H9 (cell line): ENCODE data around the gene CAMTA1. TPM values are rescaled to one million over a fixed set of nuclear protein-coding genes. Genes with fewer than 3 reads are reported as not detected.

Source experiments
- DNase-seq: peaks from one replicate; pipeline ENCODE4 v3.0.0-alpha.2; 2017
- H2AFZ ChIP-seq: one replicate; pipeline ENCODE4 v1.6.1; 2013; ENCODE audit warnings: mild to moderate bottlenecking, low read length, control low read depth, moderate library complexity
- H2AK5ac ChIP-seq: 2 replicates; pipeline ENCODE4 v1.6.1; 2013; ENCODE audit warnings: low read length, control low read depth, mixed read lengths; ENCODE audit not compliant: insufficient read length
- H2BK120ac ChIP-seq: one replicate; pipeline ENCODE4 v1.6.1; 2013; ENCODE audit warnings: low read depth, mild to moderate bottlenecking, low read length, control low read depth, inconsistent platforms; ENCODE audit not compliant: poor library complexity, severe bottlenecking
- H2BK12ac ChIP-seq: 2 replicates; pipeline ENCODE4 v1.6.1; 2013; ENCODE audit warnings: low read length, control low read depth, mixed read lengths, low read depth; ENCODE audit not compliant: insufficient read length
- H2BK15ac ChIP-seq: 2 replicates; pipeline ENCODE4 v1.6.1; 2013; ENCODE audit warnings: low read depth, low read length, control low read depth
- H2BK20ac ChIP-seq: one replicate; pipeline ENCODE4 v1.6.1; 2013; ENCODE audit warnings: low read depth, mild to moderate bottlenecking, low read length, control low read depth, inconsistent platforms; ENCODE audit not compliant: poor library complexity, severe bottlenecking
- H2BK5ac ChIP-seq: 2 replicates; pipeline ENCODE4 v1.6.1; 2013; ENCODE audit warnings: low read length, control low read depth, mixed read lengths; ENCODE audit not compliant: insufficient read length
- H3K14ac ChIP-seq: 2 replicates; pipeline ENCODE4 v1.6.1; 2013; ENCODE audit warnings: low read length, control low read depth; ENCODE audit not compliant: insufficient read depth
- H3K18ac ChIP-seq: 2 replicates; pipeline ENCODE4 v1.6.1; 2013; ENCODE audit warnings: low read depth, mild to moderate bottlenecking, mixed read lengths, low read length, control low read depth; ENCODE audit not compliant: insufficient read length
- H3K23ac ChIP-seq: 2 replicates; pipeline ENCODE4 v1.6.1; 2013; ENCODE audit warnings: low read length, control low read depth, mixed read lengths, low read depth; ENCODE audit not compliant: insufficient read length
- H3K23me2 ChIP-seq: 2 replicates; pipeline ENCODE4 v1.6.1; 2013; ENCODE audit warnings: low read depth, mild to moderate bottlenecking, mixed read lengths, low read length, control low read depth; ENCODE audit not compliant: insufficient read length, poor library complexity, severe bottlenecking
- H3K27ac ChIP-seq: 2 replicates; pipeline ENCODE4 v1.5.1; 2013; ENCODE audit warnings: low read length, control low read depth, mixed read lengths, low read depth; ENCODE audit not compliant: insufficient read length
- H3K27me3 ChIP-seq: 2 replicates; pipeline ENCODE4 v1.6.1; 2013; ENCODE audit warnings: low read length, control low read depth, inconsistent platforms; ENCODE audit not compliant: insufficient read depth
- H3K4ac ChIP-seq: 2 replicates; pipeline ENCODE4 v1.6.1; 2013; ENCODE audit warnings: low read depth, mild to moderate bottlenecking, control low read depth, inconsistent platforms, low read length, moderate library complexity
- H3K4me1 ChIP-seq: 2 replicates; pipeline ENCODE4 v1.6.1; 2013; ENCODE audit warnings: low read length, control low read depth, inconsistent platforms; ENCODE audit not compliant: insufficient read depth
- H3K4me2 ChIP-seq: 2 replicates; pipeline ENCODE4 v1.6.1; 2013; ENCODE audit warnings: low read length, control low read depth, mixed read lengths; ENCODE audit not compliant: insufficient read length, insufficient read depth
- H3K56ac ChIP-seq: 2 replicates; pipeline ENCODE4 v1.6.1; 2013; ENCODE audit warnings: low read depth, mild to moderate bottlenecking, mixed read lengths, low read length, control low read depth; ENCODE audit not compliant: insufficient read length
- H3K79me1 ChIP-seq: 2 replicates; pipeline ENCODE4 v1.6.1; 2013; ENCODE audit warnings: low read depth, mild to moderate bottlenecking, moderate library complexity, low read length, control low read depth, inconsistent platforms; ENCODE audit not compliant: insufficient read depth, poor library complexity, severe bottlenecking
- H3K79me2 ChIP-seq: 2 replicates; pipeline ENCODE4 v1.6.1; 2013; ENCODE audit warnings: low read length, control low read depth, inconsistent platforms; ENCODE audit not compliant: insufficient read depth
- H3K9ac ChIP-seq: 2 replicates; pipeline ENCODE4 v1.6.1; 2013; ENCODE audit warnings: low read length, control low read depth, mixed read lengths; ENCODE audit not compliant: insufficient read length; ENCODE audit errors: extremely low read depth
- H3K9me3 ChIP-seq: one replicate; pipeline ENCODE4 v1.6.1; 2013; ENCODE audit warnings: low read depth, low read length, inconsistent platforms; ENCODE audit not compliant: control insufficient read depth
- H3T11ph ChIP-seq: one replicate; pipeline ENCODE4 v1.6.1; 2013; ENCODE audit warnings: mild to moderate bottlenecking, low read length, control low read depth, inconsistent platforms
- H4K20me1 ChIP-seq: one replicate; pipeline ENCODE4 v1.6.1; 2013; ENCODE audit not compliant: control insufficient read depth, insufficient read length, insufficient read depth
- H4K5ac ChIP-seq: 2 replicates; pipeline ENCODE4 v1.6.1; 2013; ENCODE audit warnings: low read depth, mild to moderate bottlenecking, mixed read lengths, low read length, control low read depth; ENCODE audit not compliant: insufficient read length
- H4K8ac ChIP-seq: replicated peaks from 2 replicates; pipeline ENCODE4 v1.6.1; 2013; ENCODE audit warnings: low read length, control low read depth, mixed read lengths, low read depth; ENCODE audit not compliant: insufficient read length
- H4K91ac ChIP-seq: 2 replicates; pipeline ENCODE4 v1.6.1; 2013; ENCODE audit warnings: low read depth, mild to moderate bottlenecking, moderate library complexity, mixed read lengths, low read length, control low read depth; ENCODE audit not compliant: insufficient read length
- H3K27ac Mint-ChIP-seq, 3 experiments: 2 replicates in 2 of 3; 3 replicates in 1 of 3; pipeline ENCODE4 v1.8.0; 2020 to 2021; ENCODE audit warnings: mixed read lengths in 3 of 3, mild to moderate bottlenecking in 1 of 3, moderate library complexity in 1 of 3
- H3K27me3 Mint-ChIP-seq: 2 replicates; pipeline ENCODE4 v1.8.0; 2021; ENCODE audit warnings: low read depth, mild to moderate bottlenecking, moderate library complexity, mixed read lengths
- H3K36me3 Mint-ChIP-seq, 3 experiments: 2 replicates in 2 of 3; 3 replicates in 1 of 3; pipeline ENCODE4 v1.8.0; 2020 to 2021; ENCODE audit warnings: low read depth in 3 of 3, mixed read lengths in 3 of 3; ENCODE audit not compliant: insufficient read depth in 1 of 3
- H3K4me1 Mint-ChIP-seq, 2 experiments: 2 replicates each; pipeline ENCODE4 v1.8.0; 2020; ENCODE audit warnings: mixed read lengths in 2 of 2
- H3K4me3 Mint-ChIP-seq, 2 experiments: 2 replicates in 1 of 2; 3 replicates in 1 of 2; pipeline ENCODE4 v1.8.0; 2020 to 2021; ENCODE audit warnings: mild to moderate bottlenecking in 2 of 2, mixed read lengths in 2 of 2, moderate library complexity in 1 of 2
- H3K9me3 Mint-ChIP-seq, 2 experiments: 2 replicates in 1 of 2; 3 replicates in 1 of 2; pipeline ENCODE4 v1.8.0; 2020; ENCODE audit warnings: mild to moderate bottlenecking in 2 of 2, mixed read lengths in 2 of 2, moderate library complexity in 1 of 2
- CTCF ChIP-seq: fragments of 200-600 bp; sonication (generic); conservative IDR thresholded peaks from 3 replicates; pipeline ENCODE4 v1.8.0; 2021; ENCODE audit warnings: antibody characterized with exemption, mild to moderate bottlenecking
- WGBS: extraction: QIAGEN DNeasy Blood & Tissue Kit; methylation state at CpG from one replicate; pipeline ENCODE4 v1.1.7; 2013; ENCODE audit warnings: missing lambda C conversion rate, low lambda C conversion rate, mixed read lengths; ENCODE audit not compliant: insufficient read length; ENCODE audit errors: extremely low coverage; 5-methylcytosine and 5-hydroxymethylcytosine counted together
- total RNA-seq: library from RNA; stranded (reverse); gene quantifications from 2 replicates; pipeline ENCODE4 v1.2.1, GENCODE V29; 2021

Gene CAMTA1
- total RNA-seq, 1 experiment from 2014 or later = 115 TPM

- peak; percentile 14 for DNase-seq
- no peak overlapping the region for H2BK5ac ChIP-seq
- no peak overlapping the region for H3K4me3 Mint-ChIP-seq
- no CpG with 5 or more reads among the region's 20 CpGs for WGBS
- H3K27me3 Mint-ChIP-seq = no peaks in the 10 kb centered on the region; the same call in 1 of the 2 replicates
- H3K56ac ChIP-seq = no peak overlapping the region
- no peak for TF ChIP-seq CTCF
- H3K36me3 Mint-ChIP-seq = no peaks in the 10 kb centered on the region
- no peaks in the 10 kb centered on the region for H3K27me3 ChIP-seq
- H3K4me1 Mint-ChIP-seq = peaks cover 17 to 34% of the 10 kb centered on the region in 2 experiments
- H2BK15ac ChIP-seq = no peak overlapping the region
- H3T11ph ChIP-seq = no peak overlapping the region
- H2BK120ac ChIP-seq = no peak overlapping the region
- H3K4ac ChIP-seq = no peak overlapping the region
- no peaks in the 10 kb centered on the region for H3K79me1 ChIP-seq
- no peak overlapping the region for H3K18ac ChIP-seq
- H4K91ac ChIP-seq = no peak overlapping the region
- H3K23ac ChIP-seq = no peak overlapping the region
- no peaks in the 10 kb centered on the region for H3K9me3 Mint-ChIP-seq
- no peak overlapping the region for H3K4me2 ChIP-seq
- H3K4me1 ChIP-seq = no peaks in the 10 kb centered on the region
- no peak overlapping the region for H4K5ac ChIP-seq
- no peak overlapping the region for H4K8ac ChIP-seq
- H3K14ac ChIP-seq = no peak overlapping the region
- no peak overlapping the region for H3K27ac ChIP-seq
- no peak overlapping the region for H3K9ac ChIP-seq
- no peaks in the 10 kb centered on the region for H3K9me3 ChIP-seq
- H2AK5ac ChIP-seq = no peak overlapping the region
- peak overlapping the region in 1 of 3 experiments; percentile 74; a peak in 3 of 7 replicates for H3K27ac Mint-ChIP-seq
- H2AFZ ChIP-seq = no peak overlapping the region
- no peak overlapping the region for H2BK12ac ChIP-seq
- no peaks in the 10 kb centered on the region for H3K79me2 ChIP-seq
- H4K20me1 ChIP-seq = no peaks in the 10 kb centered on the region
- no peak overlapping the region for H2BK20ac ChIP-seq
- H3K23me2 ChIP-seq = no peaks in the 10 kb centered on the region
These were observed 601.2 kb downstream of the CAMTA1 start for GRCh38 chr1:7386226-7387052.
